Thoracic aorta (tissue), 2 donors: ENCODE results near the gene LEP. TPM values are rescaled to one million over a fixed set of nuclear protein-coding genes. Genes with fewer than 3 reads are reported as not detected.
"Not testable (repeated sequence)": the region's sequence is repeated elsewhere in the genome, so short reads cannot be mapped to it uniquely, and the experiment has no call there.

ENCODE experiments used
- ATAC-seq: fragments of 150-250 bp; one replicate; pipeline ENCODE4 v1.8.0; 2017; ENCODE audit warnings: low read depth; ENCODE audit not compliant: insufficient number of reproducible peaks, low FRiP score
- DNase-seq: peaks from one replicate; pipeline ENCODE4 v3.0.0-alpha.2; 2020; ENCODE audit warnings: low spot score
- H3K27ac ChIP-seq, 2 donors: fragments of 200-600 bp; sonication (generic); 1 replicate in 1 of 2; 2 replicates in 1 of 2; pipeline ENCODE4 v1.5.1; 2016; ENCODE audit warnings: mild to moderate bottlenecking in 2 of 2, moderate library complexity in 2 of 2
- H3K27me3 ChIP-seq: fragments of 200-600 bp; sonication (generic); replicated peaks from 2 replicates; pipeline ENCODE4 v1.6.0; 2016; ENCODE audit warnings: mild to moderate bottlenecking; ENCODE audit not compliant: insufficient read depth
- H3K36me3 ChIP-seq: fragments of 200-600 bp; sonication (generic); one replicate; pipeline ENCODE4 v1.5.1; 2016
- H3K4me1 ChIP-seq, 2 donors: fragments of 200-600 bp; sonication (generic); 1 replicate in 1 of 2; 2 replicates in 1 of 2; pipeline versions ENCODE4 v1.5.1 to v1.6.0; 2016; ENCODE audit warnings: low read depth in 2 of 2, mild to moderate bottlenecking in 1 of 2; ENCODE audit not compliant: control insufficient read depth in 1 of 2
- H3K4me3 ChIP-seq: fragments of 200-600 bp; sonication (generic); 2 replicates; pipeline ENCODE4 v1.5.1; 2016; ENCODE audit warnings: mild to moderate bottlenecking
- H3K9me3 ChIP-seq: fragments of 200-600 bp; sonication (generic); 2 replicates; pipeline ENCODE4 v1.5.1; 2016
- total RNA-seq, 2 donors: library from RNA; depleted of rRNA; stranded (reverse); fragments of >200 nt; gene quantifications; one replicate each; pipeline versions ENCODE4 v1.1.0 to v1.2.3, GENCODE V29; 2016
- TF ChIP-seq, protein P1 (sequence below): fragments of 200-600 bp; sonication (generic); IDR thresholded peaks from one replicate; pipeline ENCODE4 v1.5.1; 2019; ENCODE audit warnings: antibody characterized with exemption

LEP gene
- total RNA-seq, 2 donors from 2014 or later: not detected

DNA sequence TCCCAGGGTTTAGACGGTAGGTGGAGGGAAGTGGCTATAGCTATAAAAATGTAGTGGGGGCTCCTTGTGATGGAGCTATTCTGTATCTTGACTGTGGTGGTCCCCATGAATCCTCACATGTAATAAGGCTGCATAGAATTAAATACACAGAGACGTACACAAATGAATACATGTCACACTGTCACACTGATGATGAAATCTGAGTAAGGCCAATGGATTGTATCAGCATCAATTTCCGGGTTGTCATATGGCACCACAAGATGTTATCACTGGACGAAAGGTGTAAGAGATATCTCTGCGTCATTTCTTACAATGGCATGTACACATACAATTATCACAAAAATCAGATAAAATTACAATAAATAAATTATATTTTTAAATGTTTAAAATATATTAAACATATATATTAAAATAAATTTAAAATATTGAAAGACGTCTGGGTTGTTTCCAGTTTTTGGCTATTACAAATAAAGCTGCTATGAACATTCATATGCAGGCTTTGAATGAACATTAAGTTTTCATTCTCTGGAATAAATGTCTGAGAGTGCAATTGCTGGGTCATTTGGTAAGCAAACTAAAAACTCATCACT, 38.1 kb downstream of the LEP start:
- ATAC-seq (no peak), DNase-seq (no peak)
- no peaks in the 10 kb centered on the region for H3K36me3 ChIP-seq
- no peak overlapping the region for H3K4me3 ChIP-seq
- no peaks in the 10 kb centered on the region for H3K27me3 ChIP-seq
- TF ChIP-seq, protein P1, sequence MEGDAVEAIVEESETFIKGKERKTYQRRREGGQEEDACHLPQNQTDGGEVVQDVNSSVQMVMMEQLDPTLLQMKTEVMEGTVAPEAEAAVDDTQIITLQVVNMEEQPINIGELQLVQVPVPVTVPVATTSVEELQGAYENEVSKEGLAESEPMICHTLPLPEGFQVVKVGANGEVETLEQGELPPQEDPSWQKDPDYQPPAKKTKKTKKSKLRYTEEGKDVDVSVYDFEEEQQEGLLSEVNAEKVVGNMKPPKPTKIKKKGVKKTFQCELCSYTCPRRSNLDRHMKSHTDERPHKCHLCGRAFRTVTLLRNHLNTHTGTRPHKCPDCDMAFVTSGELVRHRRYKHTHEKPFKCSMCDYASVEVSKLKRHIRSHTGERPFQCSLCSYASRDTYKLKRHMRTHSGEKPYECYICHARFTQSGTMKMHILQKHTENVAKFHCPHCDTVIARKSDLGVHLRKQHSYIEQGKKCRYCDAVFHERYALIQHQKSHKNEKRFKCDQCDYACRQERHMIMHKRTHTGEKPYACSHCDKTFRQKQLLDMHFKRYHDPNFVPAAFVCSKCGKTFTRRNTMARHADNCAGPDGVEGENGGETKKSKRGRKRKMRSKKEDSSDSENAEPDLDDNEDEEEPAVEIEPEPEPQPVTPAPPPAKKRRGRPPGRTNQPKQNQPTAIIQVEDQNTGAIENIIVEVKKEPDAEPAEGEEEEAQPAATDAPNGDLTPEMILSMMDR: no peak
- no peaks in the 10 kb centered on the region for H3K4me1 ChIP-seq
- peaks cover 11% of the 10 kb centered on the region for H3K9me3 ChIP-seq
- H3K27ac ChIP-seq: no peak overlapping the region

DNA sequence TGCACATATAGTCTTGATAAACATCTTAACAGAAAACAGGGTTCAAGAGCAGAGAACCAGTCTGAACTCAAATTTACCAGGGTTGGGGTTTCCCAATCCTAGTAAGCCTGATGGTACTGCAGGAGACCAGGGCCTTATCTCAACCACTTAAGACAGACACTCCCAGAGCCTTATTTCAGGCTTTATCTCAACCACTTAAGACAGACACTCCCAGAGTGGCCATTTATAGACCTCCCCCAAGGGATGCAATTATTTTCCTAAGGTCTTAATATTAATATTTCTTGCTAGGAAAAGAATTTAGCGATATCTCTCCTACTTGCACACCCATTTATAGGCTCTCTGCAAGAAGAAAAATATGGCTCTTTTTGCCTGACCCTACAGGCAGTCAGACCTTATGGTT, 39.4 kb downstream of the LEP start:
- H3K4me3 ChIP-seq, DNase-seq, H3K4me1 ChIP-seq, H3K27ac ChIP-seq, H3K27me3 ChIP-seq, ATAC-seq, H3K36me3 ChIP-seq: not testable (repeated sequence)
- H3K9me3 ChIP-seq: peaks cover 11% of the 10 kb centered on the region

DNA sequence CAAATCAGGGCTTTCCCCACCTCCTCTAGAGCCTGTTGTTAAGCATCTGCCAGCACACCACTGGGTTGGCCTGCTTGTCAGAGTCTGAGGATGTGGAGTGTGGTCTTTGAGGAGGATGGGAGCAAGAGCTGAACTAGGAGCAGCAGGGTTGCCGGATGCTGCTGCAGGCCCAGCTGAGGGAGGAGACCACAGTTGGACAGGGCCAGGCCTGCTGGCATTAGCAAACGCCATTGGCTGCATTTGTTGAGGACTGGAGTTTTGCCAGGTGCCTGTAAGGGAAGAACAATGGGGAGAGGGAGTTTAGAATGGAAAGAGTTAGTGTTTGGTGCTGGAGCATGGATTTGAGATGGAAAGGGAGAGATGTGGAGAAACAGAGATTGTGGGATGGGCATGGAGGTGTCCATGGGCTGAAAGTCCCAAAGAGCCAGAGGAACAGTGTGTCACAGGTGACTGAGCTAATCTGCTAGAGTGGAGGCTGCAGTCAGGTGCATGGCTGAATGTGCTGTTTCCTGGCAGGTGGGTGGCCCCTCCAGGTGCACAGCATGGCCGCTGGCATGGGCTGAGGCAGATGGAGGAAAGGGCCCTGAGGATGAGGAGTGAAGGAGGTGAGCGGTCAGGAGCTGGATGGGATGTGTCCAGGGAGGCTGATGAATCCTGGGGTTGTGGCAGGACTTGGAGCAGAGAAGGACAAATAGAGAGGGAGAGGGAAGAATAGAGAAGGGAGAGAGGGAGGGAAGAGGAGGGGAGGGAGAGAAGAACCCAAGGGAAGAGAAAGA, 40.7 kb downstream of the LEP start:
- H3K9me3 ChIP-seq: peaks cover 11% of the 10 kb centered on the region
- H3K36me3 ChIP-seq: peaks cover 7% of the 10 kb centered on the region
- H3K4me3 ChIP-seq: no peak overlapping the region
- TF ChIP-seq, protein P1: no peak
- no peak overlapping the region for H3K27ac ChIP-seq
- H3K4me1 ChIP-seq: no peaks in the 10 kb centered on the region
- no peaks in the 10 kb centered on the region for H3K27me3 ChIP-seq
- DNase-seq (no peak), ATAC-seq (no peak)

DNA sequence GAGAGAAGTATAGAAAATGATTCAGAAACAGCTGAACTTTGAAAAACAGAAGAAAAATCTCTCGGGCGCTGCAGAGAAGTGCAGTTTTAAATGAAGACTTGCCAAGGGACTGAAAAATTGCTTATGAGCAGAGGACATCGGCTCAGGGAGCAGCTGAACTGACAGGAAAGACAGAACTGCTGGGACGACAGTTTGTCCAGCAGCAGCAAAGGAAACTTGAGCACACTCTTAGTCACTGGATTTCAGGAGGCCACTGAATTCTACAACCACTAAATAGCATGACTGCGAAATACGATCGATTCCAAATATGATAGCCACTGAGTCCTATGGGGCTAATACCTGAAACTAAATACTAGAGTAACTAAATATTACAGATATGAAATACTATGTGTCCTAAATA, 43.0 kb downstream of the LEP start:
- DNase-seq: no peak
- no peaks in the 10 kb centered on the region for H3K4me1 ChIP-seq
- no peak overlapping the region for H3K4me3 ChIP-seq
- H3K36me3 ChIP-seq: peaks cover 7% of the 10 kb centered on the region
- no peaks in the 10 kb centered on the region for H3K27me3 ChIP-seq
- H3K9me3 ChIP-seq: peaks cover 8% of the 10 kb centered on the region
- TF ChIP-seq, protein P1: no peak
- no peak overlapping the region for H3K27ac ChIP-seq
- no peak for ATAC-seq

DNA sequence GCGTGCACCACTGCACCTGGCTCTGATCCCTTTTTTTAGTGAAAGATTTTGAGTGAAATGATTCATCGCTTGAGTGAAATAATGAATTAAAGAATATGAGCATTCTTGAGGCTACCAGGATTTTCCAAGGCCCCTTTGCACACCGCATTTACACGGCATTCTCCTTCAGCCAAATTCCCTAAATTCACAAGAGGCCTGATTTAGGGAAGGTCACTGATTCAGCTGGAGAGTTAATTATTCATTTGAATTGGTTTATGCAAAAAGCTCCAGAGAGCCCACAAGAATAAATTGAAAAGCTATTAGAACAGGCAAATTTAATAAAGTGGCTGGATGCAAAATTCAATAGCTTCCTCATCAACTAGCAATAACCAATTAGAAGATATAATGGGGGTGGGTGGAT, 46.5 kb downstream of the LEP start:
- peaks cover 7% of the 10 kb centered on the region for H3K36me3 ChIP-seq
- H3K4me1 ChIP-seq: no peaks in the 10 kb centered on the region
- H3K4me3 ChIP-seq: no peak overlapping the region
- ATAC-seq (no peak), DNase-seq (no peak)
- H3K27me3 ChIP-seq: no peaks in the 10 kb centered on the region
- no peaks in the 10 kb centered on the region for H3K9me3 ChIP-seq
- H3K27ac ChIP-seq: no peak overlapping the region
- TF ChIP-seq, protein P1: no peak

DNA sequence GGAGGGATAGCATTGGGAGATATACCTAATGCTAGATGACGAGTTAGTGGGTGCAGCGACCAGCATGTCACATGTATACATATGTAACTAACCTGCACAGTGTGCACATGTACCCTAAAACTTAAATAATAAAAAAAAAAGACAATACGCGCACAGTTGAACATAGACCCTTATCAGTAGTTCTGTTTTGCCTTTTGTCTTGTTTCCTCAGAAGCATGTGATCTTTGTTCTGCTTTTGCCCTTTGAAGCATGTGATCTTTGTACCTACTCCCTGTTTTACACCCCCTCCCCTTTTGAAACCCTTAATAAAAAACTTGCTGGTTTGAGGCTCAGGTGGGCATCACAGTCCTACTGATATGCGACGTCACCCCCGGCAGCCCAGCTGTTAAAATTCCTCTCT, 56.9 kb downstream of the LEP start:
- DNase-seq: not testable (repeated sequence)

More for the DNA sequence above, 56.9 kb downstream of the LEP start:
- H3K4me3 ChIP-seq, H3K27me3 ChIP-seq, H3K9me3 ChIP-seq, ATAC-seq, H3K27ac ChIP-seq, H3K36me3 ChIP-seq, H3K4me1 ChIP-seq: not testable (repeated sequence)
